Transverse colon (tissue), 4 donors: ENCODE measurements around the gene CFAP53.

Experiments used
- POLR2A ChIP-seq: fragments of 450-650 bp; IDR thresholded peaks from one replicate; pipeline ENCODE4 v1.6.1; 2016; ENCODE audit warnings: antibody characterized with exemption, mild to moderate bottlenecking, moderate library complexity
- POLR2AphosphoS5 ChIP-seq, 3 donors: sonication (generic); formaldehyde crosslinking; IDR thresholded peaks; one replicate each; pipeline ENCODE4 v1.6.1; 2016; ENCODE audit warnings: antibody characterized with exemption in 3 of 3
- TF ChIP-seq, protein P1 (sequence below), 5 experiments: fragments of 200-600 bp in 3 of 5; fragments of 450-650 bp in 2 of 5; sonication (generic) in 3 of 5; IDR thresholded peaks; 1 replicate in 2 of 5; 2 replicates in 3 of 5; pipeline ENCODE4 v1.5.1; 2016 to 2017; ENCODE audit warnings: antibody characterized with exemption in 5 of 5, inconsistent platforms in 3 of 5, mild to moderate bottlenecking in 2 of 5, moderate library complexity in 1 of 5

DNA sequence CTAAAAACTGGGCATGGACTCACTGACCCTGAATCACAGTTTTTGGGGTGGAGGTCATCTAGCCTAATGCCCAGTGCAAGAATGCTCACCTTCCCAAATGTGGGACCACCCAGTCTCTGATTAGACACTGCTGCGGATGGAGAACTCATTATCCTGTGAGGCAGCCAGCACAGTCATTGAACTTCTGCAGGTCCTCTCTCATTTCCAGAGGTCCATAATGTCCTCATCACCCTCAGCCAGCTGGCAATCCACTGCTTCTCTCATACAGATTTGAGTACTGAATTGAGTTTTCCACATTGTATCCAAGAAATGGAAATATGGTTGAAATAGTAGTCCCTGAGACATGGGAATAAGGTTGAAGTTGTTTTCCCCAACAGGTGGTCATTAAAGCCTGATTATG, 66.4 kb downstream of the CFAP53 start:
- TF ChIP-seq POLR2A, result no peak
- TF ChIP-seq, protein P1, sequence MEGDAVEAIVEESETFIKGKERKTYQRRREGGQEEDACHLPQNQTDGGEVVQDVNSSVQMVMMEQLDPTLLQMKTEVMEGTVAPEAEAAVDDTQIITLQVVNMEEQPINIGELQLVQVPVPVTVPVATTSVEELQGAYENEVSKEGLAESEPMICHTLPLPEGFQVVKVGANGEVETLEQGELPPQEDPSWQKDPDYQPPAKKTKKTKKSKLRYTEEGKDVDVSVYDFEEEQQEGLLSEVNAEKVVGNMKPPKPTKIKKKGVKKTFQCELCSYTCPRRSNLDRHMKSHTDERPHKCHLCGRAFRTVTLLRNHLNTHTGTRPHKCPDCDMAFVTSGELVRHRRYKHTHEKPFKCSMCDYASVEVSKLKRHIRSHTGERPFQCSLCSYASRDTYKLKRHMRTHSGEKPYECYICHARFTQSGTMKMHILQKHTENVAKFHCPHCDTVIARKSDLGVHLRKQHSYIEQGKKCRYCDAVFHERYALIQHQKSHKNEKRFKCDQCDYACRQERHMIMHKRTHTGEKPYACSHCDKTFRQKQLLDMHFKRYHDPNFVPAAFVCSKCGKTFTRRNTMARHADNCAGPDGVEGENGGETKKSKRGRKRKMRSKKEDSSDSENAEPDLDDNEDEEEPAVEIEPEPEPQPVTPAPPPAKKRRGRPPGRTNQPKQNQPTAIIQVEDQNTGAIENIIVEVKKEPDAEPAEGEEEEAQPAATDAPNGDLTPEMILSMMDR (IDR thresholded peaks at IDR 0.05), result no peak
- TF ChIP-seq POLR2AphosphoS5 (IDR thresholded peaks at IDR 0.05), result no peak
